Progenitor cell of endocrine pancreas (in vitro differentiated cells): ENCODE measurements around the gene RALGPS1. TPM values are rescaled to one million over a fixed set of nuclear protein-coding genes. Genes with fewer than 3 reads are reported as not detected.

Experiments used
- DNase-seq: peaks from one replicate; pipeline ENCODE4 v3.0.0; 2021; ENCODE audit warnings: low spot score; ENCODE audit not compliant: unreplicated experiment
- H3K27ac Mint-ChIP-seq: 2 replicates; pipeline ENCODE4 v1.8.0; 2021; ENCODE audit warnings: mild to moderate bottlenecking, moderate library complexity, mixed read lengths
- H3K27me3 Mint-ChIP-seq: 2 replicates; pipeline ENCODE4 v1.8.0; 2021; ENCODE audit warnings: mixed read lengths
- H3K36me3 Mint-ChIP-seq: 2 replicates; pipeline ENCODE4 v1.8.0; 2022; ENCODE audit warnings: mixed read lengths; ENCODE audit not compliant: insufficient read depth
- H3K4me1 Mint-ChIP-seq: 2 replicates; pipeline ENCODE4 v1.8.0; 2021; ENCODE audit warnings: low read depth, mixed read lengths
- H3K4me3 Mint-ChIP-seq: 2 replicates; pipeline ENCODE4 v1.8.0; 2021; ENCODE audit warnings: low read depth, mild to moderate bottlenecking, moderate library complexity, mixed read lengths
- H3K9me3 Mint-ChIP-seq: 2 replicates; pipeline ENCODE4 v1.8.0; 2021; ENCODE audit warnings: low read depth, mixed read lengths
- CTCF ChIP-seq: fragments of 200-600 bp; sonication (generic); IDR thresholded peaks from one replicate; pipeline ENCODE4 v1.5.0; 2021; ENCODE audit warnings: antibody characterized with exemption, mild to moderate bottlenecking; ENCODE audit not compliant: unreplicated experiment
- total RNA-seq: library from RNA; stranded (reverse); gene quantifications from 2 replicates; pipeline ENCODE4 v1.2.1, GENCODE V29; 2021

RALGPS1 gene
- total RNA-seq, 1 donor from 2014 or later = 39.2 TPM

GRCh38 chr9:127029548-127029947 lies 115.0 kb downstream of the RALGPS1 start:
- Mint-ChIP-seq H3K27ac (no peak overlapping the region), H3K27me3 (no peaks in the 10 kb centered on the region), H3K9me3 (no peaks in the 10 kb centered on the region), H3K4me1 (peaks cover 5% of the 10 kb centered on the region), H3K4me3 (no peak overlapping the region), H3K36me3 (no peaks in the 10 kb centered on the region)
- DNase-seq = no peak
- no peak for TF ChIP-seq CTCF

GRCh38 chr9:127030814-127031740 lies 116.5 kb downstream of the RALGPS1 start:
- Mint-ChIP-seq H3K27me3 (no peaks in the 10 kb centered on the region), H3K36me3 (no peaks in the 10 kb centered on the region), H3K27ac (no peak overlapping the region), H3K9me3 (no peaks in the 10 kb centered on the region), H3K4me1 (peaks cover 5% of the 10 kb centered on the region), H3K4me3 (no peak overlapping the region)
- TF ChIP-seq CTCF = no peak
- DNase-seq = no peak

GRCh38 chr9:127032256-127032655 lies 117.7 kb downstream of the RALGPS1 start:
- Mint-ChIP-seq H3K27ac (no peak overlapping the region), H3K9me3 (no peaks in the 10 kb centered on the region), H3K27me3 (no peaks in the 10 kb centered on the region), H3K4me3 (no peak overlapping the region), H3K36me3 (no peaks in the 10 kb centered on the region), H3K4me1 (no peaks in the 10 kb centered on the region)
- TF ChIP-seq CTCF = no peak
- no peak for DNase-seq

- Mint-ChIP-seq H3K27me3 (no peaks in the 10 kb centered on the region), H3K4me1 (no peaks in the 10 kb centered on the region), H3K9me3 (no peaks in the 10 kb centered on the region), H3K4me3 (no peak overlapping the region), H3K36me3 (no peaks in the 10 kb centered on the region), H3K27ac (no peak overlapping the region)
- TF ChIP-seq CTCF = no peak
- DNase-seq = no peak
These were observed 118.5 kb downstream of the RALGPS1 start for GRCh38 chr9:127033061-127033460.

GRCh38 chr9:127033789-127034188 lies 119.2 kb downstream of the RALGPS1 start:
- H3K4me1 Mint-ChIP-seq = no peaks in the 10 kb centered on the region

More at GRCh38 chr9:127033789-127034188, 119.2 kb downstream of the RALGPS1 start:
- no peaks in the 10 kb centered on the region for H3K9me3 Mint-ChIP-seq
- no peak overlapping the region for H3K4me3 Mint-ChIP-seq
- H3K27ac Mint-ChIP-seq = no peak overlapping the region
- H3K27me3 Mint-ChIP-seq = no peaks in the 10 kb centered on the region
- TF ChIP-seq CTCF = no peak
- DNase-seq = no peak
- no peaks in the 10 kb centered on the region for H3K36me3 Mint-ChIP-seq
